Fibroblast of pulmonary artery (primary cell): ENCODE measurements around the gene TMEM38B.

Experiments
- DNase-seq: peaks from one replicate; pipeline ENCODE4 v3.0.0-alpha.2; 2010; ENCODE audit warnings: low read depth
- H3K4me3 ChIP-seq: replicated peaks from 2 replicates; pipeline ENCODE4 v1.5.1; 2011; ENCODE audit warnings: low read depth, mild to moderate bottlenecking, control low read depth, low read length, moderate library complexity
- CTCF ChIP-seq: IDR thresholded peaks from 2 replicates; pipeline ENCODE4 v1.5.1; 2011; ENCODE audit warnings: mild to moderate bottlenecking, control low read depth, low read length, inconsistent platforms; ENCODE audit errors: missing control alignments

Gene TMEM38B

GRCh38 chr9:105816202-105816744 is 121.9 kb downstream of the TMEM38B start:
- no peak for DNase-seq
- H3K4me3 ChIP-seq: no peak overlapping the region
- TF ChIP-seq CTCF: no peak

GRCh38 chr9:105816981-105817380 is 122.6 kb downstream of the TMEM38B start:
- no peak overlapping the region for H3K4me3 ChIP-seq
- DNase-seq: no peak
- TF ChIP-seq CTCF: no peak

- no peak for DNase-seq
- TF ChIP-seq CTCF: no peak
- no peak overlapping the region for H3K4me3 ChIP-seq
Measured at GRCh38 chr9:105818903-105819302, 124.6 kb downstream of the TMEM38B start.

GRCh38 chr9:105822814-105823213 is 128.5 kb downstream of the TMEM38B start:
- H3K4me3 ChIP-seq: no peak overlapping the region
- no peak for TF ChIP-seq CTCF
- DNase-seq: no peak
